H1 (cell line): ENCODE measurements around the gene MKX. TPM values are rescaled to one million over a fixed set of nuclear protein-coding genes. Genes with fewer than 3 reads are reported as not detected.

Experiments
- CREB1 ChIP-seq: IDR thresholded peaks from 2 replicates; pipeline ENCODE4 v1.6.1; 2012; ENCODE audit warnings: inconsistent platforms
- HDAC2 ChIP-seq, 2 experiments: fragments of 300-600 bp in 1 of 2; sonication (generic) in 1 of 2; IDR thresholded peaks; 2 replicates each; pipeline ENCODE4 v1.6.1; 2011 to 2012; ENCODE audit warnings: low read depth in 2 of 2, low read length in 2 of 2, mild to moderate bottlenecking in 2 of 2, moderate library complexity in 2 of 2, borderline replicate concordance in 1 of 2, inconsistent platforms in 1 of 2
- MAX ChIP-seq: IDR thresholded peaks from 2 replicates; pipeline ENCODE4 v1.6.1; 2012; ENCODE audit warnings: inconsistent platforms
- polyA plus RNA-seq, 7 experiments: library from polyadenylated mRNA; depleted of rRNA in 3 of 7; stranded (reverse) in 5 of 7; unstranded in 2 of 7; fragments of >200 nt in 5 of 7; fragments of 200-250 nt in 2 of 7; gene quantifications; 1 replicate in 5 of 7; 2 replicates in 1 of 7; 4 replicates in 1 of 7; pipeline versions ENCODE4 v1.2.1 to v1.2.3, GENCODE V29; 2011 to 2013; ENCODE audit warnings: missing spikeins in 2 of 7, mixed read lengths in 2 of 7
- total RNA-seq: library from RNA; stranded (reverse); fragmentation: NEBNext Ultra II Directional; extraction: Animal tissue kit (Norgen Biotek cat#: 25700); gene quantifications from 2 replicates; pipeline ENCODE4 v1.2.1, GENCODE V29; 2021
- TF ChIP-seq, protein P1 (sequence below), 3 experiments: IDR thresholded peaks; 1 replicate in 2 of 3; 2 replicates in 1 of 3; pipeline versions ENCODE4 v1.5.1 to v1.6.1; 2011; ENCODE audit warnings: low read length in 3 of 3, mild to moderate bottlenecking in 3 of 3, inconsistent platforms in 2 of 3, low read depth in 1 of 3, moderate library complexity in 1 of 3; ENCODE audit not compliant: insufficient read depth in 1 of 3; ENCODE audit errors: control extremely low read depth in 1 of 3

MKX gene
- total and polyA plus RNA-seq, 2 of the 8 experiments (the other 6 are each of a cell fraction or from before 2014, with no cell fraction given), result 0.21 to 1.3 TPM

DNA sequence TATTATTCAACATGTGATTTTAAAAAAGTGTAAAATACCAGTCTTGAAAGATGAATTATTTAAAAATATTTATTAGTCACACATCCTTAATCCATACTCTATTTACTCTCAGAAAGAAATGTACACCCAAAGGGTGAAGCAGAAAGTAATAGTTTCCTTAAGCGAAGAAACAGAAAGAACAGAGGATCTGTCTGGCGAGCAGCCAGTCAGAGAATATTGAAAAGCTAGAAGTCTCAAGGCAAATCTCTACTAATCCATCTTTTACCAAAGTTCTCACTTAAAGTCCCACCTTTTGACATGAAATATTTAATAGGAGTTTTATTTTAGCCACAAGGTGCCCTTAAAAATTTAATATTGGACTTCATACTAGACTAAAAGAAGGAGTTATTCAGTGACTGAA is 46.7 kb downstream of the MKX start (continued):
- TF ChIP-seq MAX, result no peak
- no peak for TF ChIP-seq CREB1
- TF ChIP-seq HDAC2 (IDR thresholded peaks at IDR 0.05; ENCODE audit: borderline replicate concordance in 1 of 2, low read depth in 2 of 2, low read length in 2 of 2), result no peak
- TF ChIP-seq, protein P1, sequence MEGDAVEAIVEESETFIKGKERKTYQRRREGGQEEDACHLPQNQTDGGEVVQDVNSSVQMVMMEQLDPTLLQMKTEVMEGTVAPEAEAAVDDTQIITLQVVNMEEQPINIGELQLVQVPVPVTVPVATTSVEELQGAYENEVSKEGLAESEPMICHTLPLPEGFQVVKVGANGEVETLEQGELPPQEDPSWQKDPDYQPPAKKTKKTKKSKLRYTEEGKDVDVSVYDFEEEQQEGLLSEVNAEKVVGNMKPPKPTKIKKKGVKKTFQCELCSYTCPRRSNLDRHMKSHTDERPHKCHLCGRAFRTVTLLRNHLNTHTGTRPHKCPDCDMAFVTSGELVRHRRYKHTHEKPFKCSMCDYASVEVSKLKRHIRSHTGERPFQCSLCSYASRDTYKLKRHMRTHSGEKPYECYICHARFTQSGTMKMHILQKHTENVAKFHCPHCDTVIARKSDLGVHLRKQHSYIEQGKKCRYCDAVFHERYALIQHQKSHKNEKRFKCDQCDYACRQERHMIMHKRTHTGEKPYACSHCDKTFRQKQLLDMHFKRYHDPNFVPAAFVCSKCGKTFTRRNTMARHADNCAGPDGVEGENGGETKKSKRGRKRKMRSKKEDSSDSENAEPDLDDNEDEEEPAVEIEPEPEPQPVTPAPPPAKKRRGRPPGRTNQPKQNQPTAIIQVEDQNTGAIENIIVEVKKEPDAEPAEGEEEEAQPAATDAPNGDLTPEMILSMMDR (IDR thresholded peaks at IDR 0.05; ENCODE audit: control extremely low read depth in 1 of 3, insufficient read depth in 1 of 3, low read depth in 1 of 3, low read length in 3 of 3), result no peak
